Lower leg skin (tissue), 3 donors: ENCODE data around the gene GALNT14.

Experiments
- POLR2A ChIP-seq, 2 donors: fragments of 450-650 bp; IDR thresholded peaks; one replicate each; pipeline ENCODE4 v1.6.1; 2016 to 2017; ENCODE audit warnings: antibody characterized with exemption in 2 of 2, mild to moderate bottlenecking in 1 of 2, moderate library complexity in 1 of 2
- TF ChIP-seq, protein P1 (sequence below), 3 donors: fragments of 450-650 bp; IDR thresholded peaks; one replicate each; pipeline ENCODE4 v1.5.1; 2016; ENCODE audit warnings: antibody characterized with exemption in 3 of 3, mild to moderate bottlenecking in 3 of 3, moderate library complexity in 2 of 3

GRCh38 chr2:31163011-31163539 is 24.8 kb upstream of the GALNT14 start:
- no peak for TF ChIP-seq POLR2A (IDR thresholded peaks at IDR 0.05)
- TF ChIP-seq, protein P1, sequence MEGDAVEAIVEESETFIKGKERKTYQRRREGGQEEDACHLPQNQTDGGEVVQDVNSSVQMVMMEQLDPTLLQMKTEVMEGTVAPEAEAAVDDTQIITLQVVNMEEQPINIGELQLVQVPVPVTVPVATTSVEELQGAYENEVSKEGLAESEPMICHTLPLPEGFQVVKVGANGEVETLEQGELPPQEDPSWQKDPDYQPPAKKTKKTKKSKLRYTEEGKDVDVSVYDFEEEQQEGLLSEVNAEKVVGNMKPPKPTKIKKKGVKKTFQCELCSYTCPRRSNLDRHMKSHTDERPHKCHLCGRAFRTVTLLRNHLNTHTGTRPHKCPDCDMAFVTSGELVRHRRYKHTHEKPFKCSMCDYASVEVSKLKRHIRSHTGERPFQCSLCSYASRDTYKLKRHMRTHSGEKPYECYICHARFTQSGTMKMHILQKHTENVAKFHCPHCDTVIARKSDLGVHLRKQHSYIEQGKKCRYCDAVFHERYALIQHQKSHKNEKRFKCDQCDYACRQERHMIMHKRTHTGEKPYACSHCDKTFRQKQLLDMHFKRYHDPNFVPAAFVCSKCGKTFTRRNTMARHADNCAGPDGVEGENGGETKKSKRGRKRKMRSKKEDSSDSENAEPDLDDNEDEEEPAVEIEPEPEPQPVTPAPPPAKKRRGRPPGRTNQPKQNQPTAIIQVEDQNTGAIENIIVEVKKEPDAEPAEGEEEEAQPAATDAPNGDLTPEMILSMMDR (IDR thresholded peaks at IDR 0.05): no peak
